NT2/D1 (cell line): ENCODE results near the gene TRAF1.

Experiments
- DNase-seq: peaks from one replicate; pipeline ENCODE4 v3.0.0-alpha.2; 2011; ENCODE audit warnings: low read depth, low spot score
- H3K27me3 ChIP-seq: 2 replicates; pipeline ENCODE4 v1.6.0; 2011; ENCODE audit warnings: mild to moderate bottlenecking; ENCODE audit not compliant: insufficient read length, insufficient read depth
- H3K36me3 ChIP-seq: 2 replicates; pipeline ENCODE4 v1.6.1; 2011; ENCODE audit warnings: mild to moderate bottlenecking, low read length, mixed read lengths; ENCODE audit not compliant: insufficient read depth, insufficient read length
- H3K4me1 ChIP-seq: 2 replicates; pipeline ENCODE4 v1.5.1; 2011; ENCODE audit not compliant: insufficient read depth, insufficient read length
- H3K4me3 ChIP-seq: 2 replicates; pipeline ENCODE4 v1.5.1; 2011; ENCODE audit warnings: low read depth; ENCODE audit not compliant: insufficient read length
- H3K9ac ChIP-seq: 2 replicates; pipeline ENCODE4 v1.6.0; 2011; ENCODE audit warnings: low read depth; ENCODE audit not compliant: insufficient read length
- H3K9me3 ChIP-seq: 2 replicates; pipeline ENCODE4 v1.5.1; 2011; ENCODE audit warnings: mild to moderate bottlenecking, low read length; ENCODE audit not compliant: insufficient read depth
- SUZ12 ChIP-seq: IDR thresholded peaks from 2 replicates; pipeline ENCODE4 v1.6.1; 2011; ENCODE audit not compliant: insufficient read length, insufficient read depth; ENCODE audit errors: extremely low read depth
- YY1 ChIP-seq: IDR thresholded peaks from 2 replicates; pipeline ENCODE4 v1.6.1; 2011; ENCODE audit not compliant: insufficient read length, insufficient read depth
- ZNF274 ChIP-seq: IDR thresholded peaks from 2 replicates; pipeline ENCODE4 v1.6.1; 2011; ENCODE audit warnings: mild to moderate bottlenecking, low read depth, low read length

TRAF1 gene

GRCh38 chr9:120854596-120855327, 71.8 kb downstream of the TRAF1 start:
- H3K9me3 ChIP-seq = no peaks in the 10 kb centered on the region
- DNase-seq = no peak
- no peak overlapping the region for H3K9ac ChIP-seq
- no peaks in the 10 kb centered on the region for H3K27me3 ChIP-seq
- peaks cover 48% of the 10 kb centered on the region for H3K36me3 ChIP-seq
- peaks cover 12% of the 10 kb centered on the region for H3K4me1 ChIP-seq
- TF ChIP-seq YY1 = no peak
- TF ChIP-seq ZNF274 = no peak
- TF ChIP-seq SUZ12 = no peak
- H3K4me3 ChIP-seq = no peak overlapping the region

- no peak overlapping the region for H3K4me3 ChIP-seq
- TF ChIP-seq SUZ12 (no peak), ZNF274 (no peak), YY1 (no peak)
- no peaks in the 10 kb centered on the region for H3K27me3 ChIP-seq
- H3K9me3 ChIP-seq = no peaks in the 10 kb centered on the region
- H3K9ac ChIP-seq = no peak overlapping the region
- no peak for DNase-seq
- peaks cover 12% of the 10 kb centered on the region for H3K4me1 ChIP-seq
- peaks cover 34% of the 10 kb centered on the region for H3K36me3 ChIP-seq
Observed at GRCh38 chr9:120853198-120853597, 73.4 kb downstream of the TRAF1 start.
